Measurements from ENCODE around the gene UBE2H. TPM values are rescaled to one million over a fixed set of nuclear protein-coding genes. Genes with fewer than 3 reads are reported as not detected.
A peak's percentile ranks its signal among the peaks of the same experiment; 100 is the strongest.

The UBE2H gene
- polyA plus RNA-seq, 1 donor (not counting 4 experiments of a cell fraction or from before 2014, with no cell fraction given) = 130 TPM

GRCh38 chr7:129923709-129924108 is 29.1 kb downstream of the UBE2H start:
- Histone ChIP-seq H3K9me3 (ENCODE audit: control insufficient read depth, low read depth, low read length) (no peaks in the 10 kb centered on the region), H3K27me3 (ENCODE audit: control insufficient read depth, extremely low read depth, insufficient read depth, low read length) (no peaks in the 10 kb centered on the region), H4K20me1 (ENCODE audit: control insufficient read depth, extremely low read depth, insufficient read depth, low read length) (no peaks in the 10 kb centered on the region), H3K27ac (ENCODE audit: control insufficient read depth, insufficient read depth, low read length) (peak overlapping the region; percentile 5), H3K9me1 (ENCODE audit: control insufficient read depth, extremely low read depth, insufficient read depth, low read length) (no peaks in the 10 kb centered on the region), H3K79me2 (ENCODE audit: control insufficient read depth, insufficient read depth, low read length) (peaks cover 71% of the 10 kb centered on the region), H3K4me3 (ENCODE audit: control insufficient read depth in 2 of 3, extremely low read depth in 1 of 3, insufficient read depth in 2 of 3, low read depth in 1 of 3, low read length in 3 of 3) (no peak overlapping the region), H3K9ac (ENCODE audit: control insufficient read depth, extremely low read depth, insufficient read depth, low read length) (no peak overlapping the region), H3K4me1 (ENCODE audit: control insufficient read depth, extremely low read depth, insufficient read depth, low read length) (no peaks in the 10 kb centered on the region), H3K36me3 (ENCODE audit: control insufficient read depth in 2 of 2, extremely low read depth in 1 of 2, insufficient read depth in 2 of 2, low read length in 2 of 2) (peaks cover 8 to 9% of the 10 kb centered on the region in 2 experiments), H2AFZ (ENCODE audit: control insufficient read depth, low read length) (no peak overlapping the region), H3K4me2 (ENCODE audit: control insufficient read depth, extremely low read depth, insufficient read depth, low read depth, low read length) (no peak overlapping the region)
- dilution Hi-C loops (cut with MboI; ENCODE audit: extremely low pct_ligation_motif_present, low sequenced_read_pairs) = no loop called here
- no peak for TF ChIP-seq EZH2 (IDR thresholded peaks at IDR 0.05; ENCODE audit: low read length)
- TF ChIP-seq, protein P1, sequence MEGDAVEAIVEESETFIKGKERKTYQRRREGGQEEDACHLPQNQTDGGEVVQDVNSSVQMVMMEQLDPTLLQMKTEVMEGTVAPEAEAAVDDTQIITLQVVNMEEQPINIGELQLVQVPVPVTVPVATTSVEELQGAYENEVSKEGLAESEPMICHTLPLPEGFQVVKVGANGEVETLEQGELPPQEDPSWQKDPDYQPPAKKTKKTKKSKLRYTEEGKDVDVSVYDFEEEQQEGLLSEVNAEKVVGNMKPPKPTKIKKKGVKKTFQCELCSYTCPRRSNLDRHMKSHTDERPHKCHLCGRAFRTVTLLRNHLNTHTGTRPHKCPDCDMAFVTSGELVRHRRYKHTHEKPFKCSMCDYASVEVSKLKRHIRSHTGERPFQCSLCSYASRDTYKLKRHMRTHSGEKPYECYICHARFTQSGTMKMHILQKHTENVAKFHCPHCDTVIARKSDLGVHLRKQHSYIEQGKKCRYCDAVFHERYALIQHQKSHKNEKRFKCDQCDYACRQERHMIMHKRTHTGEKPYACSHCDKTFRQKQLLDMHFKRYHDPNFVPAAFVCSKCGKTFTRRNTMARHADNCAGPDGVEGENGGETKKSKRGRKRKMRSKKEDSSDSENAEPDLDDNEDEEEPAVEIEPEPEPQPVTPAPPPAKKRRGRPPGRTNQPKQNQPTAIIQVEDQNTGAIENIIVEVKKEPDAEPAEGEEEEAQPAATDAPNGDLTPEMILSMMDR (optimal IDR thresholded peaks at IDR 0.05 in 1 of 3, IDR thresholded peaks at IDR 0.05 in 1 of 3, conservative IDR thresholded peaks at IDR 0.05 in 1 of 3; ENCODE audit: extremely low read depth in 1 of 3, insufficient read depth in 2 of 3, low read length in 3 of 3) = no peak
- no peak for FAIRE-seq
- DNase-seq (ENCODE audit: low read depth, low spot score) = no peak

- Histone ChIP-seq H3K27ac (ENCODE audit: control insufficient read depth, insufficient read depth, low read length) (no peak overlapping the region), H3K4me3 (ENCODE audit: control insufficient read depth in 2 of 3, extremely low read depth in 1 of 3, insufficient read depth in 2 of 3, low read depth in 1 of 3, low read length in 3 of 3) (no peak overlapping the region), H3K36me3 (ENCODE audit: control insufficient read depth in 2 of 2, extremely low read depth in 1 of 2, insufficient read depth in 2 of 2, low read length in 2 of 2) (peaks cover 7 to 9% of the 10 kb centered on the region in 2 experiments), H3K9me3 (ENCODE audit: control insufficient read depth, low read depth, low read length) (no peaks in the 10 kb centered on the region), H3K4me1 (ENCODE audit: control insufficient read depth, extremely low read depth, insufficient read depth, low read length) (peaks cover 10% of the 10 kb centered on the region), H3K9me1 (ENCODE audit: control insufficient read depth, extremely low read depth, insufficient read depth, low read length) (no peaks in the 10 kb centered on the region), H4K20me1 (ENCODE audit: control insufficient read depth, extremely low read depth, insufficient read depth, low read length) (peaks cover 4% of the 10 kb centered on the region), H3K27me3 (ENCODE audit: control insufficient read depth, extremely low read depth, insufficient read depth, low read length) (no peaks in the 10 kb centered on the region), H3K9ac (ENCODE audit: control insufficient read depth, extremely low read depth, insufficient read depth, low read length) (no peak overlapping the region), H3K79me2 (ENCODE audit: control insufficient read depth, insufficient read depth, low read length) (peaks cover 78% of the 10 kb centered on the region), H3K4me2 (ENCODE audit: control insufficient read depth, extremely low read depth, insufficient read depth, low read depth, low read length) (no peak overlapping the region), H2AFZ (ENCODE audit: control insufficient read depth, low read length) (no peak overlapping the region)
- FAIRE-seq = no peak
- TF ChIP-seq, protein P1 (optimal IDR thresholded peaks at IDR 0.05 in 1 of 3, IDR thresholded peaks at IDR 0.05 in 1 of 3, conservative IDR thresholded peaks at IDR 0.05 in 1 of 3; ENCODE audit: extremely low read depth in 1 of 3, insufficient read depth in 2 of 3, low read length in 3 of 3) = no peak
- TF ChIP-seq EZH2 (IDR thresholded peaks at IDR 0.05; ENCODE audit: low read length) = no peak
- dilution Hi-C loops (cut with MboI; ENCODE audit: extremely low pct_ligation_motif_present, low sequenced_read_pairs) = no loop called here
- no peak for DNase-seq (ENCODE audit: low read depth, low spot score)
These were observed 33.3 kb downstream of the UBE2H start for GRCh38 chr7:129919492-129919891.
